K562 (cell line): ENCODE measurements around the gene MRPL16.

Source experiments
- EZH2 ChIP-seq: IDR thresholded peaks from 2 replicates; pipeline ENCODE4 v1.6.1; 2012; ENCODE audit warnings: low read depth, mild to moderate bottlenecking, inconsistent platforms, low read length, borderline replicate concordance
- FOXM1 ChIP-seq, 2 experiments: fragments of 450-650 bp in 1 of 2; sonication (generic) in 1 of 2; formaldehyde crosslinking in 1 of 2; IDR thresholded peaks; 2 replicates each; pipeline versions ENCODE4 v1.6.1 to v1.9.0; 2017 to 2022; ENCODE audit warnings: low read depth in 2 of 2, mild to moderate bottlenecking in 2 of 2, missing genetic modification reagents in 1 of 2, moderate library complexity in 1 of 2
- HMG20A ChIP-seq: fragments of 450-650 bp; formaldehyde crosslinking; conservative IDR thresholded peaks from 2 replicates; pipeline ENCODE4 v1.4.0; 2020; ENCODE audit warnings: mild to moderate bottlenecking, mixed read lengths
- POLR2A ChIP-seq: fragments of 450-650 bp; conservative IDR thresholded peaks from 2 replicates; pipeline ENCODE4 v1.6.1; 2016
- SMC3 ChIP-seq: conservative IDR thresholded peaks from 2 replicates; pipeline ENCODE4 v1.6.1; 2011; ENCODE audit warnings: low read depth, low read length, improper control_type of control experiment; ENCODE audit not compliant: insufficient read depth
- TAF1 ChIP-seq: IDR thresholded peaks from 2 replicates; pipeline ENCODE4 v1.6.1; 2011; ENCODE audit warnings: mild to moderate bottlenecking, low read length, moderate library complexity; ENCODE audit not compliant: insufficient read depth, control insufficient read depth, severe bottlenecking; ENCODE audit errors: extremely low read depth
- ZKSCAN1 ChIP-seq: fragments of 150-350 bp; IDR thresholded peaks from 2 replicates; pipeline ENCODE4 v1.6.1; 2016; ENCODE audit warnings: low read depth, low read length
- ZNF696 ChIP-seq: fragments of 250-450 bp; sonication (Bioruptor Pico); conservative IDR thresholded peaks from 2 replicates; pipeline ENCODE4 v1.4.0; 2020; ENCODE audit warnings: mild to moderate bottlenecking, moderate library complexity
- TF ChIP-seq, protein P1 (sequence below), 3 experiments: IDR thresholded peaks in 2 of 3; conservative IDR thresholded peaks in 1 of 3; 2 replicates each; pipeline ENCODE4 v1.5.1; 2011 to 2012; ENCODE audit warnings: low read length in 3 of 3, mild to moderate bottlenecking in 3 of 3, control low read depth in 2 of 3, improper control_type of control experiment in 1 of 3, inconsistent platforms in 1 of 3, low read depth in 1 of 3, mixed read lengths in 1 of 3, moderate library complexity in 1 of 3; ENCODE audit not compliant: insufficient read depth in 2 of 3
- TF ChIP-seq, protein P2 (sequence below): conservative IDR thresholded peaks from 2 replicates; pipeline ENCODE4 v1.6.1; 2011; ENCODE audit warnings: low read depth, mild to moderate bottlenecking, low read length; ENCODE audit not compliant: control insufficient read depth
- TF ChIP-seq, protein P3 (sequence below): fragments of 200-800 bp; sonication (Bioruptor generic); IDR thresholded peaks from 2 replicates; pipeline ENCODE4 v1.6.1; 2017; ENCODE audit warnings: missing genetic modification characterization, missing compliant biosample characterization

DNA sequence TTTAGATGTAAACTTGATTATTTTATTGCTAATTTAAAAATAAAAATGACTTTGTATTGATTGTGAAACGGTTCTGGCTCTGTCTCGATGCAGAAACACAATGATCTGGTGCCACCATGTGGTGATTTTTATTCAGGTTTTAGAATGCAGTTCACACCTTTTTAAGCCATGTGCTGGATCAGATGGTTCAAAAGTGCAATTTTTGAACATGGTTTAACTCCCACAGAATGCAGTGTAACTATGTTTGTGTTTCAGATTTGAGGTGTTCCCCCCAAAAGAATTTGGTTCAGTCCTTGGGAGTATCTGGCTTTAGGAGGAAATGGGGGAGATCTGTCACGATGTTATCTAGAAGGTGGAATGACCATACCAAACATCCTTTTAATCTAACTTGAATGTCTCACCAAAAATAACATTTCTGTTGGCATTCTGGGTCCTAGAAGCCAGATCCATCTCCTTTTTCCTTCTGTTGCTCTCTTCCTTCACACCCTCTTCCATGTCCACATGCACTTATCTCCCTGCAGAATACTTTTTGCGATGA is 7.9 kb downstream of the MRPL16 start:
- no peak; the same call in 1 of the 2 replicates for TF ChIP-seq FOXM1 (IDR thresholded peaks at IDR 0.05; ENCODE audit: low read depth)
- TF ChIP-seq FOXM1 (CRISPR knock-in tag; IDR thresholded peaks at IDR 0.05; ENCODE audit: low read depth): no peak
- no peak for TF ChIP-seq HMG20A (CRISPR knock-in tag)
- peak; percentile 55 for TF ChIP-seq SMC3
- TF ChIP-seq, protein P1, sequence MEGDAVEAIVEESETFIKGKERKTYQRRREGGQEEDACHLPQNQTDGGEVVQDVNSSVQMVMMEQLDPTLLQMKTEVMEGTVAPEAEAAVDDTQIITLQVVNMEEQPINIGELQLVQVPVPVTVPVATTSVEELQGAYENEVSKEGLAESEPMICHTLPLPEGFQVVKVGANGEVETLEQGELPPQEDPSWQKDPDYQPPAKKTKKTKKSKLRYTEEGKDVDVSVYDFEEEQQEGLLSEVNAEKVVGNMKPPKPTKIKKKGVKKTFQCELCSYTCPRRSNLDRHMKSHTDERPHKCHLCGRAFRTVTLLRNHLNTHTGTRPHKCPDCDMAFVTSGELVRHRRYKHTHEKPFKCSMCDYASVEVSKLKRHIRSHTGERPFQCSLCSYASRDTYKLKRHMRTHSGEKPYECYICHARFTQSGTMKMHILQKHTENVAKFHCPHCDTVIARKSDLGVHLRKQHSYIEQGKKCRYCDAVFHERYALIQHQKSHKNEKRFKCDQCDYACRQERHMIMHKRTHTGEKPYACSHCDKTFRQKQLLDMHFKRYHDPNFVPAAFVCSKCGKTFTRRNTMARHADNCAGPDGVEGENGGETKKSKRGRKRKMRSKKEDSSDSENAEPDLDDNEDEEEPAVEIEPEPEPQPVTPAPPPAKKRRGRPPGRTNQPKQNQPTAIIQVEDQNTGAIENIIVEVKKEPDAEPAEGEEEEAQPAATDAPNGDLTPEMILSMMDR (IDR thresholded peaks at IDR 0.05 in 2 of 3, conservative IDR thresholded peaks at IDR 0.05 in 1 of 3; ENCODE audit: insufficient read depth in 2 of 3, low read depth in 1 of 3, low read length in 3 of 3): peak; percentile 63 to 88 (median 63)
- TF ChIP-seq, protein P2, sequence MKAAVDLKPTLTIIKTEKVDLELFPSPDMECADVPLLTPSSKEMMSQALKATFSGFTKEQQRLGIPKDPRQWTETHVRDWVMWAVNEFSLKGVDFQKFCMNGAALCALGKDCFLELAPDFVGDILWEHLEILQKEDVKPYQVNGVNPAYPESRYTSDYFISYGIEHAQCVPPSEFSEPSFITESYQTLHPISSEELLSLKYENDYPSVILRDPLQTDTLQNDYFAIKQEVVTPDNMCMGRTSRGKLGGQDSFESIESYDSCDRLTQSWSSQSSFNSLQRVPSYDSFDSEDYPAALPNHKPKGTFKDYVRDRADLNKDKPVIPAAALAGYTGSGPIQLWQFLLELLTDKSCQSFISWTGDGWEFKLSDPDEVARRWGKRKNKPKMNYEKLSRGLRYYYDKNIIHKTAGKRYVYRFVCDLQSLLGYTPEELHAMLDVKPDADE: no peak
- TF ChIP-seq POLR2A: no peak
- no peak for TF ChIP-seq ZNF696 (CRISPR knock-in tag)
- TF ChIP-seq, protein P3, sequence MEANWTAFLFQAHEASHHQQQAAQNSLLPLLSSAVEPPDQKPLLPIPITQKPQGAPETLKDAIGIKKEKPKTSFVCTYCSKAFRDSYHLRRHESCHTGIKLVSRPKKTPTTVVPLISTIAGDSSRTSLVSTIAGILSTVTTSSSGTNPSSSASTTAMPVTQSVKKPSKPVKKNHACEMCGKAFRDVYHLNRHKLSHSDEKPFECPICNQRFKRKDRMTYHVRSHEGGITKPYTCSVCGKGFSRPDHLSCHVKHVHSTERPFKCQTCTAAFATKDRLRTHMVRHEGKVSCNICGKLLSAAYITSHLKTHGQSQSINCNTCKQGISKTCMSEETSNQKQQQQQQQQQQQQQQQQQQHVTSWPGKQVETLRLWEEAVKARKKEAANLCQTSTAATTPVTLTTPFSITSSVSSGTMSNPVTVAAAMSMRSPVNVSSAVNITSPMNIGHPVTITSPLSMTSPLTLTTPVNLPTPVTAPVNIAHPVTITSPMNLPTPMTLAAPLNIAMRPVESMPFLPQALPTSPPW (CRISPR knock-in tag): no peak
- TF ChIP-seq EZH2: no peak
- no peak for TF ChIP-seq TAF1
- TF ChIP-seq ZKSCAN1: no peak
